Cardiac muscle cell (in vitro differentiated cells and primary cell): ENCODE results near the gene CPB1. TPM values are rescaled to one million over a fixed set of nuclear protein-coding genes. Genes with fewer than 3 reads are reported as not detected.

ENCODE experiments used
- DNase-seq, 2 donors: peaks; one replicate each; pipeline versions ENCODE4 v3.0.0 to v3.0.0-alpha.2; 2010 to 2017; ENCODE audit warnings: low read depth in 1 of 2, low spot score in 1 of 2
- H3K27ac ChIP-seq: fragments of 200-600 bp; sonication (generic); 2 replicates; pipeline ENCODE4 v1.5.1; 2016
- H3K27me3 ChIP-seq: fragments of 200-600 bp; sonication (generic); 2 replicates; pipeline ENCODE4 v1.6.0; 2016; ENCODE audit warnings: control low read depth
- H3K36me3 ChIP-seq: fragments of 200-600 bp; sonication (generic); 2 replicates; pipeline ENCODE4 v1.5.1; 2016; ENCODE audit warnings: control low read depth
- H3K4me1 ChIP-seq: fragments of 200-600 bp; sonication (generic); 2 replicates; pipeline ENCODE4 v1.8.1; 2017; ENCODE audit warnings: low read depth, mild to moderate bottlenecking, mixed run types
- H3K4me3 ChIP-seq: fragments of 200-600 bp; sonication (generic); 2 replicates; pipeline ENCODE4 v1.5.1; 2016; ENCODE audit warnings: mild to moderate bottlenecking
- H3K9me3 ChIP-seq: fragments of 200-600 bp; sonication (generic); 2 replicates; pipeline ENCODE4 v1.5.1; 2017; ENCODE audit warnings: low read depth, mild to moderate bottlenecking, control low read depth
- CTCF ChIP-seq: IDR thresholded peaks from 2 replicates; pipeline ENCODE4 v1.5.1; 2012; ENCODE audit warnings: low read depth, mild to moderate bottlenecking, low read length
- polyA plus RNA-seq: library from polyadenylated mRNA; unstranded; fragments of >200 nt; fragmentation: Nextera tagmentation; extraction: Ambion mirVana; gene quantifications from 2 replicates; pipeline ENCODE4 v1.2.1, GENCODE V29; 2016
- total RNA-seq: library from RNA; depleted of rRNA; stranded (reverse); fragments of >200 nt; gene quantifications from 2 replicates; pipeline ENCODE4 v1.2.3, GENCODE V29; 2016

The CPB1 gene
- total and polyA plus RNA-seq, 2 experiments from 2014 or later: not detected

GRCh38 chr3:148861277-148861869 lies 33.8 kb downstream of the CPB1 start:
- no peaks in the 10 kb centered on the region for H3K9me3 ChIP-seq
- H3K27me3 ChIP-seq: peaks cover 66% of the 10 kb centered on the region
- peak; percentile 54 for TF ChIP-seq CTCF
- peak; percentile 42 to 70 for DNase-seq
- H3K4me3 ChIP-seq: no peak overlapping the region
- no peaks in the 10 kb centered on the region for H3K36me3 ChIP-seq
- no peaks in the 10 kb centered on the region for H3K4me1 ChIP-seq
- H3K27ac ChIP-seq: no peak overlapping the region

- Histone ChIP-seq H3K27me3 (peaks cover 83% of the 10 kb centered on the region), H3K9me3 (no peaks in the 10 kb centered on the region), H3K36me3 (no peaks in the 10 kb centered on the region), H3K4me3 (no peak overlapping the region), H3K4me1 (no peaks in the 10 kb centered on the region), H3K27ac (no peak overlapping the region)
- no peak for TF ChIP-seq CTCF
- no peak for DNase-seq
These were observed 35.7 kb downstream of the CPB1 start for GRCh38 chr3:148863297-148863696.

GRCh38 chr3:148863814-148864213 lies 36.2 kb downstream of the CPB1 start:
- Histone ChIP-seq H3K9me3 (no peaks in the 10 kb centered on the region), H3K27ac (no peak overlapping the region), H3K4me3 (no peak overlapping the region), H3K27me3 (peaks cover 88% of the 10 kb centered on the region), H3K36me3 (no peaks in the 10 kb centered on the region), H3K4me1 (no peaks in the 10 kb centered on the region)
- no peak for TF ChIP-seq CTCF
- no peak for DNase-seq

- no peak for TF ChIP-seq CTCF
- H3K36me3 ChIP-seq: no peaks in the 10 kb centered on the region
These were observed 37.4 kb downstream of the CPB1 start, which contains the start of gene CPA3 for GRCh38 chr3:148865049-148865448. Gene CPA3 (plus strand): TSS chr3:148865296. CDS start chr3:148865308, 12 bp downstream.

GRCh38 chr3:148866261-148866660 lies 38.6 kb downstream of the CPB1 start:
- peak in 1 of 2 donors; percentile 60 for DNase-seq
- Histone ChIP-seq H3K27ac (no peak overlapping the region), H3K4me1 (no peaks in the 10 kb centered on the region), H3K4me3 (no peak overlapping the region), H3K36me3 (no peaks in the 10 kb centered on the region), H3K27me3 (peaks cover 84% of the 10 kb centered on the region), H3K9me3 (no peaks in the 10 kb centered on the region)
- TF ChIP-seq CTCF: no peak

More at GRCh38 chr3:148865049-148865448, 37.4 kb downstream of the CPB1 start, which contains the start of gene CPA3:
- no peak within 1 kb of the TSS for H3K4me3 ChIP-seq
- H3K9me3 ChIP-seq: no peaks in the 10 kb centered on the region
- H3K27me3 ChIP-seq: peaks cover 91% of the 10 kb centered on the region
- no peak for DNase-seq
- H3K4me1 ChIP-seq: no peaks in the 10 kb centered on the region
- H3K27ac ChIP-seq: no peak within 1 kb of the TSS
